Measurements from ENCODE around the gene TMEM167B. TPM values are rescaled to one million over a fixed set of nuclear protein-coding genes. Genes with fewer than 3 reads are reported as not detected.

TMEM167B gene
- polyA plus RNA-seq, 1 donor (not counting 4 experiments of a cell fraction or from before 2014, with no cell fraction given) = 15.7 TPM

- TF ChIP-seq CTCF (optimal IDR thresholded peaks at IDR 0.05 in 1 of 3, IDR thresholded peaks at IDR 0.05 in 1 of 3, conservative IDR thresholded peaks at IDR 0.05 in 1 of 3; ENCODE audit: extremely low read depth in 1 of 3, insufficient read depth in 2 of 3, low read length in 3 of 3) = no peak
- TF ChIP-seq EZH2 (IDR thresholded peaks at IDR 0.05; ENCODE audit: low read length) = no peak
- Histone ChIP-seq H2AFZ (ENCODE audit: control insufficient read depth, low read length) (no peak overlapping the region), H4K20me1 (ENCODE audit: control insufficient read depth, extremely low read depth, insufficient read depth, low read length) (no peaks in the 10 kb centered on the region), H3K79me2 (ENCODE audit: control insufficient read depth, insufficient read depth, low read length) (peaks cover 9% of the 10 kb centered on the region), H3K36me3 (ENCODE audit: control insufficient read depth in 2 of 2, extremely low read depth in 1 of 2, insufficient read depth in 2 of 2, low read length in 2 of 2) (peaks cover 0 to 6% of the 10 kb centered on the region in 2 experiments), H3K27me3 (ENCODE audit: control insufficient read depth, extremely low read depth, insufficient read depth, low read length) (no peaks in the 10 kb centered on the region), H3K4me2 (ENCODE audit: control insufficient read depth, extremely low read depth, insufficient read depth, low read depth, low read length) (no peak overlapping the region), H3K9ac (ENCODE audit: control insufficient read depth, extremely low read depth, insufficient read depth, low read length) (no peak overlapping the region), H3K4me1 (ENCODE audit: control insufficient read depth, extremely low read depth, insufficient read depth, low read length) (no peaks in the 10 kb centered on the region), H3K9me3 (ENCODE audit: control insufficient read depth, low read depth, low read length) (no peaks in the 10 kb centered on the region), H3K4me3 (ENCODE audit: control insufficient read depth in 2 of 3, extremely low read depth in 1 of 3, insufficient read depth in 2 of 3, low read depth in 1 of 3, low read length in 3 of 3) (no peak overlapping the region), H3K9me1 (ENCODE audit: control insufficient read depth, extremely low read depth, insufficient read depth, low read length) (no peaks in the 10 kb centered on the region), H3K27ac (ENCODE audit: control insufficient read depth, insufficient read depth, low read length) (no peak overlapping the region)
- dilution Hi-C loops (cut with MboI; ENCODE audit: extremely low pct_ligation_motif_present, low sequenced_read_pairs) = no loop called here
- no peak for FAIRE-seq
- DNase-seq (ENCODE audit: low read depth, low spot score) = no peak
These were observed 15.3 kb downstream of the TMEM167B start for GRCh38 chr1:109105881-109106280.

GRCh38 chr1:109107785-109108184 is 17.2 kb downstream of the TMEM167B start:
- Histone ChIP-seq H3K4me1 (ENCODE audit: control insufficient read depth, extremely low read depth, insufficient read depth, low read length) (peaks cover 5% of the 10 kb centered on the region), H3K36me3 (ENCODE audit: control insufficient read depth in 2 of 2, extremely low read depth in 1 of 2, insufficient read depth in 2 of 2, low read length in 2 of 2) (no peaks in the 10 kb centered on the region), H3K4me3 (ENCODE audit: control insufficient read depth in 2 of 3, extremely low read depth in 1 of 3, insufficient read depth in 2 of 3, low read depth in 1 of 3, low read length in 3 of 3) (no peak overlapping the region), H3K9me3 (ENCODE audit: control insufficient read depth, low read depth, low read length) (no peaks in the 10 kb centered on the region), H3K4me2 (ENCODE audit: control insufficient read depth, extremely low read depth, insufficient read depth, low read depth, low read length) (no peak overlapping the region), H3K9ac (ENCODE audit: control insufficient read depth, extremely low read depth, insufficient read depth, low read length) (no peak overlapping the region), H2AFZ (ENCODE audit: control insufficient read depth, low read length) (no peak overlapping the region), H3K27me3 (ENCODE audit: control insufficient read depth, extremely low read depth, insufficient read depth, low read length) (peaks cover 3% of the 10 kb centered on the region), H3K79me2 (ENCODE audit: control insufficient read depth, insufficient read depth, low read length) (no peaks in the 10 kb centered on the region), H3K27ac (ENCODE audit: control insufficient read depth, insufficient read depth, low read length) (no peak overlapping the region), H4K20me1 (ENCODE audit: control insufficient read depth, extremely low read depth, insufficient read depth, low read length) (no peaks in the 10 kb centered on the region), H3K9me1 (ENCODE audit: control insufficient read depth, extremely low read depth, insufficient read depth, low read length) (no peaks in the 10 kb centered on the region)
- no peak for TF ChIP-seq CTCF (optimal IDR thresholded peaks at IDR 0.05 in 1 of 3, IDR thresholded peaks at IDR 0.05 in 1 of 3, conservative IDR thresholded peaks at IDR 0.05 in 1 of 3; ENCODE audit: extremely low read depth in 1 of 3, insufficient read depth in 2 of 3, low read length in 3 of 3)
- no peak for TF ChIP-seq EZH2 (IDR thresholded peaks at IDR 0.05; ENCODE audit: low read length)
- no peak for DNase-seq (ENCODE audit: low read depth, low spot score)
- FAIRE-seq = no peak
- dilution Hi-C loops (cut with MboI; ENCODE audit: extremely low pct_ligation_motif_present, low sequenced_read_pairs) = no loop called here

All from keratinocyte (primary cell).